Hepatocyte (in vitro differentiated cells): ENCODE results near the gene DAB2IP.

Source experiments
- EZH2 ChIP-seq: fragments of 200-600 bp; sonication (generic); IDR thresholded peaks from 2 replicates; pipeline ENCODE4 v1.6.1; 2016; ENCODE audit warnings: antibody characterized with exemption, mild to moderate bottlenecking, borderline replicate concordance
- EZH2phosphoT487 ChIP-seq: fragments of 200-600 bp; sonication (generic); IDR thresholded peaks from one replicate; pipeline ENCODE4 v1.6.1; 2018; ENCODE audit warnings: antibody characterized with exemption, mild to moderate bottlenecking, low read depth, moderate library complexity; ENCODE audit not compliant: unreplicated experiment, severe bottlenecking
- TF ChIP-seq, protein P1 (sequence below): fragments of 200-600 bp; sonication (generic); IDR thresholded peaks from 2 replicates; pipeline ENCODE4 v1.5.1; 2016; ENCODE audit warnings: antibody characterized with exemption, mild to moderate bottlenecking; ENCODE audit not compliant: poor library complexity

DNA sequence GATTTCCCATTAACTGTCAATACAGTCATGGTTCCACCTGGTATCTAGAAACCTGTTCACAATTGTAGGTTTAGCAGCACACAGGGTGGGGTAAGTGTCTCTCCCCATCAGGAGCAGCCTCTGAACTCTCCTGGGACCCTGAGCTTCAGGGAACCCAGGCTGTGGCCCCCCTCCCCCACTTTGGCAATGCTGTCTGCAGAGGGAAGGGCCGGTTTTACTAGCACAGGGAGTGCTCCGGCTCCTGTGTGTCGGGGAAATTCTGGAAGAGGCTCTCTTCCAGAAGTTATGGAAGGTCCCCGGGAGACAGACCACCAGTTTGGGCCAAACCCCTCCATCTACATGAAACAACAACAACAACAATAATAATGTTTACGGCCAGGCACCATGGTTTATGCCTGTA is 9.9 kb downstream of the DAB2IP start:
- TF ChIP-seq, protein P1, sequence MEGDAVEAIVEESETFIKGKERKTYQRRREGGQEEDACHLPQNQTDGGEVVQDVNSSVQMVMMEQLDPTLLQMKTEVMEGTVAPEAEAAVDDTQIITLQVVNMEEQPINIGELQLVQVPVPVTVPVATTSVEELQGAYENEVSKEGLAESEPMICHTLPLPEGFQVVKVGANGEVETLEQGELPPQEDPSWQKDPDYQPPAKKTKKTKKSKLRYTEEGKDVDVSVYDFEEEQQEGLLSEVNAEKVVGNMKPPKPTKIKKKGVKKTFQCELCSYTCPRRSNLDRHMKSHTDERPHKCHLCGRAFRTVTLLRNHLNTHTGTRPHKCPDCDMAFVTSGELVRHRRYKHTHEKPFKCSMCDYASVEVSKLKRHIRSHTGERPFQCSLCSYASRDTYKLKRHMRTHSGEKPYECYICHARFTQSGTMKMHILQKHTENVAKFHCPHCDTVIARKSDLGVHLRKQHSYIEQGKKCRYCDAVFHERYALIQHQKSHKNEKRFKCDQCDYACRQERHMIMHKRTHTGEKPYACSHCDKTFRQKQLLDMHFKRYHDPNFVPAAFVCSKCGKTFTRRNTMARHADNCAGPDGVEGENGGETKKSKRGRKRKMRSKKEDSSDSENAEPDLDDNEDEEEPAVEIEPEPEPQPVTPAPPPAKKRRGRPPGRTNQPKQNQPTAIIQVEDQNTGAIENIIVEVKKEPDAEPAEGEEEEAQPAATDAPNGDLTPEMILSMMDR, result no peak
- TF ChIP-seq EZH2 (no peak), EZH2phosphoT487 (no peak)
